AG10803 (cell line): ENCODE results near the gene HECTD1.

Experiments used
- DNase-seq: peaks from one replicate; pipeline ENCODE4 v3.0.0; 2010; ENCODE audit warnings: low read depth
- H3K4me3 ChIP-seq: 2 replicates; pipeline ENCODE4 v1.5.1; 2011; ENCODE audit warnings: mild to moderate bottlenecking, low read length, control low read depth
- TF ChIP-seq, protein P1 (sequence below): conservative IDR thresholded peaks from 2 replicates; pipeline ENCODE4 v1.5.1; 2011; ENCODE audit warnings: mild to moderate bottlenecking, low read length, control low read depth, inconsistent platforms

The HECTD1 gene

DNA sequence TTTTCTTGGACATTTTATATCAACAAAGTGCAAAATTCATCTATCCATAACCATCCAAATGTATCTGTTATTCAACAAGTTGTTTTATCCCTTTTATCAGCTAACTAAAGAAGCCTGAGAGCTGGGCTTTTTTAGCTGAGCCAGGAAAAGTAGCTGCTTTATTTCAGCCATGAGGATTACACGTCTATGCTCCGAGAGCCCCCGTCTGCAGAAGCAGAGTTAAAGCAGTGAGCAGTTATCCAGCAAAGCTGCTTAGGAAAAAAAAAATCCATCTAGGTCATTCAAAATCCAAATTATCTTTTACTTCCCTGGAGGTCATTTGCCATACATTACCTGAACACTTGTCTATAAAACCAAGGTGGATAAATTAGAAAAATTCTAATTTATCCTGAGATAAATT lies 15.7 kb upstream of the HECTD1 start:
- TF ChIP-seq, protein P1, sequence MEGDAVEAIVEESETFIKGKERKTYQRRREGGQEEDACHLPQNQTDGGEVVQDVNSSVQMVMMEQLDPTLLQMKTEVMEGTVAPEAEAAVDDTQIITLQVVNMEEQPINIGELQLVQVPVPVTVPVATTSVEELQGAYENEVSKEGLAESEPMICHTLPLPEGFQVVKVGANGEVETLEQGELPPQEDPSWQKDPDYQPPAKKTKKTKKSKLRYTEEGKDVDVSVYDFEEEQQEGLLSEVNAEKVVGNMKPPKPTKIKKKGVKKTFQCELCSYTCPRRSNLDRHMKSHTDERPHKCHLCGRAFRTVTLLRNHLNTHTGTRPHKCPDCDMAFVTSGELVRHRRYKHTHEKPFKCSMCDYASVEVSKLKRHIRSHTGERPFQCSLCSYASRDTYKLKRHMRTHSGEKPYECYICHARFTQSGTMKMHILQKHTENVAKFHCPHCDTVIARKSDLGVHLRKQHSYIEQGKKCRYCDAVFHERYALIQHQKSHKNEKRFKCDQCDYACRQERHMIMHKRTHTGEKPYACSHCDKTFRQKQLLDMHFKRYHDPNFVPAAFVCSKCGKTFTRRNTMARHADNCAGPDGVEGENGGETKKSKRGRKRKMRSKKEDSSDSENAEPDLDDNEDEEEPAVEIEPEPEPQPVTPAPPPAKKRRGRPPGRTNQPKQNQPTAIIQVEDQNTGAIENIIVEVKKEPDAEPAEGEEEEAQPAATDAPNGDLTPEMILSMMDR = no peak
- no peak for DNase-seq
- H3K4me3 ChIP-seq = no peak overlapping the region

DNA sequence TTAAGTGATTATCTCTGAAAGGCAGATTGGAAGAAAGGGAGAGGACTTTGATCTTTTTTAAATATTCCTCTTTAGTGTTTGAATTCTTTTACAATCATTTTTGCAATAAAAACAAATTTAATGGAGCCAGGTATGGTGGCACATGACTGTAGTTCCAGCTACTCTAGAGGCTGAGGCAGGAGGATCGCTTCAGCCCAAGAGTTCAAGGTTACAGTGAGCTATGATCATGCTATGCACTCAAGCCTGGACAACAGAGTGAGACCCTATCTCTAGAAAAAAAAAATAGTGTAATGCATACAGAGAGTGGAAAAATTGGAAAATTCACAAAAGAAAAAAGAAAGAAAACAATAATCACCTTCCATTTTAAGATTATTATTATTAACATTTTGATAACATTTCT lies 15.2 kb upstream of the HECTD1 start:
- DNase-seq = no peak
- H3K4me3 ChIP-seq = no peak overlapping the region
- TF ChIP-seq, protein P1 = no peak

DNA sequence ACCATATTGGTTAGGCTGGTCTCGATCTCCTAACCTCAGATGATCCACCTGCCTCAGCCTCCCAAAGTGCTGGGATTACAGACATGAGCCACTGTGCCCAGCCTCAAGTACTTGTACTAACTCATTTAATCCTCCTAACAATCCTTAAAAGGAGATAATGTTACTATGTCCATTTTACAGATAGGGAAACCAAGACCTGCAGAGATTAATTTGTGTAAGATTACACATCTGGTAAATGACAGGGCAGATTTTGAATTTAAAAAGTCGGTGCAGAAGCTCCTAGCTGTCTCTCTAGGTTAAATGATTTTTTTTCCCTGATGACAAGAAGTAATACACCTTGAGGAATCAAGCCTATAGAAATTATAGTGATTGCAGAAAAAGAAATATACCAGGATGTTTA lies 13.7 kb upstream of the HECTD1 start:
- no peak overlapping the region for H3K4me3 ChIP-seq
- TF ChIP-seq, protein P1 = no peak
- DNase-seq = no peak

DNA sequence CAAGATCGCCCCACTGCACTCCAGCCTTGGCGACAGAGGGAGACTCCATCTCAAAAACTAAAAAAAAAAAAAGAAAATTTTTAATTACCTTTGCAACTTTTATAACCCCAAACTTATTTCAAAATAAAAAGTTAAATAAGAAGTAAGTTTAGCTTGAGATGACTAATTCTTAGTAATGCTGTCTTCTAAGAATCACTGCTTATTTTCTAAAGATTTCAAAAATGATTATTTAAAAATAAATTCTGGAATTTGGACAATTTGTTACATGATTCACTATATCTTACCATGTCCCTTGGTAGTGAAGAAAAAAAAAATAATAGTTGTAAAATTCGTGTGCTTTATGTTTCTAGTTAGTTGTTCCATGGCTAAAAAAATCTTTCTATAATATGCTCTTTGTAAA lies 11.6 kb upstream of the HECTD1 start:
- no peak overlapping the region for H3K4me3 ChIP-seq
- no peak for DNase-seq
- TF ChIP-seq, protein P1 = no peak

DNA sequence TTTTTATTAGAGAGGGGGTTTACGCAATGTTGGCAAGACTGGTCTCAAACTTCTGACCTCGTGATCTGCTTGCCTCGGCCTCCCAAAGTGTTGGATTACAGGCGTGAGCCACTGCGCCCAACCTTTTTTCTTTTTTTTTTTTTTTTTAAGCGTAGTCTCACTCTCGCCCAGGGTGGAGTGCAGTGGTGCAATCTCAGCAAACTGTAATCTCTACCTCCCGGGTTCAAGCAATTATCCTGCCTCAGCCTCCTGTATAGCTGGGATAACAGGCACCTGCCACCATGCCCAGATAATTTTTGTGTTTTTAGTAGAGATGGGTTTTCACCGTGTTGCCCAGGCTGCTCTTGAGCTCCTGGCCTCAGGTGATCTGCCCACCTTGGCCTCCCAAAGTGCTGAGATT lies 8.8 kb upstream of the HECTD1 start:
- DNase-seq = no peak
- H3K4me3 ChIP-seq = no peak overlapping the region
- TF ChIP-seq, protein P1 = no peak

DNA sequence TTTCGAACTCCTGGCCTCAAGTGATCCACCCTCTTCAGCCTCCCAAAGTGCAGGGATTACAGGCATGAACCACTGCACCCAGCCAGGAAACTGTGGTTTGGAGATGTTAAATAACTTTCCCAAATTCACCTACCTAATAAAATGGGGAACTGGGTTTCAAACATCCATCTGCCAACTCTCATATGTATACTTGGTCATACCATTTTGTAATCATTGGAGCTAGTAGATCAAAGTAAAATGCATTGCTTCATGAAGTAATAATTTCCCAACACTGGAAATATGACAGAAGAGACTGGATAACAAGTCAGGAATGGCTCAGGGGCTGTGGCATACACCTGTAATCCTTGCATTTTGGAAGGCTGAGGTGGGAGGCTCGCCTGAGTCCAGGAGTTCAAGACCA lies 5.3 kb upstream of the HECTD1 start:
- DNase-seq = no peak
- TF ChIP-seq, protein P1 = no peak
- no peak overlapping the region for H3K4me3 ChIP-seq

DNA sequence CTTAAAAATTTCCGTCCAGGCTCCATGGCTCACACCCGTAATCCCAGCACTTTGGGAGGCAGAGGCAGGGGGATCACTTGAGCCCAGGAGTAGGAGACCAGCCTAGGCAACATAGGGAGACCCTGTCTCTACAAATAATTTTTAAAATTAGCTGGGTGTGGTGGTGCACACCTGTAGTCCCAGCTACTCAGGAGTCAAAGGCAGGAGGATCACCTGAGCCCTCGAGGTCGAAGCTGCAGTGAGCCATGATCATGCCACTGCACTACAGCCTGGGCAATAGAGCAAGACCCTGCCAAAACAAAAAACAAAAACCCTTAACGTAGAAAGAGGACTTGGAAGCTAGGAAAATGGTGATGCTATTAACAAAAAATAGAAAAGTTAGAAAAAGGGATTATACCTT lies 2.0 kb upstream of the HECTD1 start:
- no peak overlapping the region for H3K4me3 ChIP-seq
- DNase-seq = no peak
- TF ChIP-seq, protein P1 = no peak
